ENCODE measurements around the gene CCDC201. TPM values are rescaled to one million over a fixed set of nuclear protein-coding genes. Genes with fewer than 3 reads are reported as not detected.

The CCDC201 gene
- total and polyA plus RNA-seq, 7 experiments from 2014 or later: not detected

GRCh38 chr7:45912972-45913371 is 40.1 kb upstream of the CCDC201 start:
- Mint-ChIP-seq H3K9me3 (no peaks in the 10 kb centered on the region), H3K27me3 (peaks cover 5 to 45% (median 28%) of the 10 kb centered on the region in 5 donors), H3K4me1 (peaks cover 0 to 7% (median 0%) of the 10 kb centered on the region in 7 donors), H3K36me3 (no peaks in the 10 kb centered on the region), H3K27ac (no peak overlapping the region), H3K4me3 (no peak overlapping the region)
- Histone ChIP-seq H3K27ac (ENCODE audit: low read depth, low read length) (no peak overlapping the region), H3K9me3 (ENCODE audit: control insufficient read depth in 2 of 3, low read length in 3 of 3) (no peaks in the 10 kb centered on the region), H3K27me3 (ENCODE audit: control insufficient read depth in 2 of 2, insufficient read depth in 2 of 2, low read length in 2 of 2) (no peaks in the 10 kb centered on the region), H3K4me1 (ENCODE audit: control insufficient read depth in 2 of 2, insufficient read depth in 2 of 2, low read length in 2 of 2) (peaks cover 0 to 4% of the 10 kb centered on the region in 2 donors), H3K4me3 (ENCODE audit: low read length) (no peak overlapping the region), H3K36me3 (ENCODE audit: control insufficient read depth in 2 of 3, insufficient read depth in 3 of 3, low read length in 3 of 3) (no peaks in the 10 kb centered on the region)
- intact Hi-C loops (cut with micrococcal nuclease): loop anchor here in 1 of 2 donors (10.0 kb wide), 2 partner anchors 942 to 1272 kb away; no protein-coding TSS in a partner anchor
- ChIA-PET CTCF (interaction anchor here (0.6 to 1.1 kb wide), 2 partner anchors 9 to 35 kb away, joined by 3 to 4 read pairs; no protein-coding TSS in a partner anchor), POLR2A (no interaction called here)
- DNase-seq (no peak), ATAC-seq (no peak)

DNA sequence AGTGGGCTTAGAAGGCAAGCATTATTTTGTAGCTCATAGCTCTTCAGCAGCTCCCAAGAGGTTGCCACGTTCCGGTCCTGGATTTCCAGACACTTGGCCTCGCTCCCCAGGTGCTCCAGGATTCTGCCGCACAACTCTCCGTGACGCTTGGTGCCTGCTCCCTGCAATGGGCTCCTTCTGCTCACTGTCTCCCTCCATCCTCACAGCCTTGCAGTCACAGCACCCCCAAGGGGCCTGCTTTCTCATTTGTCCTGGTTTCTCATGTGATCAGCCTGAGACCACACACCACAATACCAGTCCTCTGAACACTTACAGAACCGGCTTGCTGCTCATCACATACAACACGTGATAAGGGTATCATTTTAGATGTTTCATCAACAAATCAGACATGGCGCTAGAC is 38.4 kb upstream of the CCDC201 start:
- Mint-ChIP-seq H3K4me1 (peaks cover 0 to 5% (median 0%) of the 10 kb centered on the region in 7 donors), H3K27ac (no peak overlapping the region), H3K4me3 (no peak overlapping the region), H3K27me3 (peaks cover 0 to 32% (median 16%) of the 10 kb centered on the region in 5 donors), H3K9me3 (peaks cover 0 to under 1% (median 0%) of the 10 kb centered on the region in 11 donors), H3K36me3 (no peaks in the 10 kb centered on the region)
- Histone ChIP-seq H3K4me1 (ENCODE audit: control insufficient read depth in 2 of 2, insufficient read depth in 2 of 2, low read length in 2 of 2) (no peaks in the 10 kb centered on the region), H3K9me3 (ENCODE audit: control insufficient read depth in 2 of 3, low read length in 3 of 3) (no peaks in the 10 kb centered on the region), H3K36me3 (ENCODE audit: control insufficient read depth in 2 of 3, insufficient read depth in 3 of 3, low read length in 3 of 3) (no peaks in the 10 kb centered on the region), H3K27ac (ENCODE audit: low read depth, low read length) (no peak overlapping the region), H3K4me3 (ENCODE audit: low read length) (no peak overlapping the region), H3K27me3 (ENCODE audit: control insufficient read depth in 2 of 2, insufficient read depth in 2 of 2, low read length in 2 of 2) (no peaks in the 10 kb centered on the region)
- POLR2A ChIA-PET: no interaction called here
- intact Hi-C loops (cut with micrococcal nuclease): loop anchor here in 1 of 2 donors (10.0 kb wide), 2 partner anchors 943 to 1273 kb away; no protein-coding TSS in a partner anchor
- ATAC-seq: no peak
- DNase-seq: no peak
- CTCF ChIA-PET: no interaction called here

DNA sequence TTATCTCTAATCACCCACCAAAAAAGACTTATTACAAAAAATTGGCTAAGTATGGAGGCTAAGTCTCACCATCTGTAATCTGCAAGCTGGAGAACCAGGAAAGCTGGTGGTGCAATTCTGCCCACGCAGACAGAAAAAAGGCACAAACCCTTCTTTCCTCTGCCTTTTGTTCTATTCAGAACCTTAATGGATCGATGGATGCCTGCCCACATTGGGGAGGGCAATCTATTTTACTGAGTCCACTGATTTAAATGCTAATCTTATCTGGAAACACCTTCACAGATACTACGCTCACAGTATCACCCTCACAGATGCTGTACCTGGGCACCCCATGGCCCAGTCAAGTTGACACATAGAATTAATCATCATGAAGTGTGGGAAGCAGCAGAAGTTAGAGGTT is 38.0 kb upstream of the CCDC201 start:
- ChIA-PET CTCF (no interaction called here), POLR2A (no interaction called here)
- Mint-ChIP-seq H3K36me3 (no peaks in the 10 kb centered on the region), H3K9me3 (peaks cover 0 to 2% (median 0%) of the 10 kb centered on the region in 11 donors), H3K27ac (no peak overlapping the region), H3K27me3 (peaks cover 0 to 28% (median 12%) of the 10 kb centered on the region in 5 donors), H3K4me1 (peaks cover 0 to 2% (median 0%) of the 10 kb centered on the region in 7 donors), H3K4me3 (no peak overlapping the region)
- no peaks in the 10 kb centered on the region for H3K4me1 ChIP-seq (ENCODE audit: control insufficient read depth in 2 of 2, insufficient read depth in 2 of 2, low read length in 2 of 2)
- H3K36me3 ChIP-seq (ENCODE audit: control insufficient read depth in 2 of 3, insufficient read depth in 3 of 3, low read length in 3 of 3): no peaks in the 10 kb centered on the region
- no peak for DNase-seq
- H3K27me3 ChIP-seq (ENCODE audit: control insufficient read depth in 2 of 2, insufficient read depth in 2 of 2, low read length in 2 of 2): no peaks in the 10 kb centered on the region
- no peaks in the 10 kb centered on the region for H3K9me3 ChIP-seq (ENCODE audit: control insufficient read depth in 2 of 3, low read length in 3 of 3)
- H3K27ac ChIP-seq (ENCODE audit: low read depth, low read length): no peak overlapping the region
- H3K4me3 ChIP-seq (ENCODE audit: low read length): no peak overlapping the region
- ATAC-seq: no peak
- intact Hi-C loops (cut with micrococcal nuclease): loop anchor here in 1 of 2 donors (10.0 kb wide), 2 partner anchors 944 to 1274 kb away; no protein-coding TSS in a partner anchor

GRCh38 chr7:45909561-45909960 is 36.7 kb upstream of the CCDC201 start:
- peaks cover 0 to 23% (median 6%) of the 10 kb centered on the region in 5 donors for H3K27me3 Mint-ChIP-seq
- intact Hi-C loops (cut with micrococcal nuclease): no loop called here
- Histone ChIP-seq H3K4me1 (ENCODE audit: control insufficient read depth in 2 of 2, insufficient read depth in 2 of 2, low read length in 2 of 2) (no peaks in the 10 kb centered on the region), H3K36me3 (ENCODE audit: control insufficient read depth in 2 of 3, insufficient read depth in 3 of 3, low read length in 3 of 3) (no peaks in the 10 kb centered on the region), H3K4me3 (ENCODE audit: low read length) (no peak overlapping the region), H3K27ac (ENCODE audit: low read depth, low read length) (no peak overlapping the region), H3K27me3 (ENCODE audit: control insufficient read depth in 2 of 2, insufficient read depth in 2 of 2, low read length in 2 of 2) (no peaks in the 10 kb centered on the region), H3K9me3 (ENCODE audit: control insufficient read depth in 2 of 3, low read length in 3 of 3) (no peaks in the 10 kb centered on the region)
- peaks cover 0 to 3% (median 0%) of the 10 kb centered on the region in 11 donors for H3K9me3 Mint-ChIP-seq
- H3K4me3 Mint-ChIP-seq: no peak overlapping the region
- no peaks in the 10 kb centered on the region for H3K4me1 Mint-ChIP-seq
- DNase-seq (no peak), ATAC-seq (no peak)
- ChIA-PET POLR2A (no interaction called here), CTCF (no interaction called here)
- no peaks in the 10 kb centered on the region for H3K36me3 Mint-ChIP-seq
- H3K27ac Mint-ChIP-seq: no peak overlapping the region

- no peak overlapping the region for H3K27ac ChIP-seq (ENCODE audit: low read depth, low read length)
- no peaks in the 10 kb centered on the region for H3K4me1 ChIP-seq (ENCODE audit: control insufficient read depth in 2 of 2, insufficient read depth in 2 of 2, low read length in 2 of 2)
- intact Hi-C loops (cut with micrococcal nuclease): no loop called here
- Mint-ChIP-seq H3K27ac (no peak overlapping the region), H3K4me3 (peak overlapping the region in 1 of 10 donors; percentile 13), H3K36me3 (peaks cover 0 to 9% (median 0%) of the 10 kb centered on the region in 5 donors), H3K27me3 (peaks cover 3 to 27% (median 18%) of the 10 kb centered on the region in 5 donors), H3K4me1 (peaks cover 0 to 2% (median 0%) of the 10 kb centered on the region in 7 donors), H3K9me3 (peaks cover 0 to 29% (median 9%) of the 10 kb centered on the region in 11 donors)
- ATAC-seq (no peak), DNase-seq (no peak)
- no peaks in the 10 kb centered on the region for H3K9me3 ChIP-seq (ENCODE audit: control insufficient read depth in 2 of 3, low read length in 3 of 3)
- CTCF ChIA-PET: interaction anchor here (1.0 kb wide), 1 partner anchor 9 kb away, joined by 4 read pairs; no protein-coding TSS in a partner anchor
- no peak overlapping the region for H3K4me3 ChIP-seq (ENCODE audit: low read length)
- POLR2A ChIA-PET: no interaction called here
- H3K36me3 ChIP-seq (ENCODE audit: control insufficient read depth in 2 of 3, insufficient read depth in 3 of 3, low read length in 3 of 3): no peaks in the 10 kb centered on the region
- no peaks in the 10 kb centered on the region for H3K27me3 ChIP-seq (ENCODE audit: control insufficient read depth in 2 of 2, insufficient read depth in 2 of 2, low read length in 2 of 2)
Measured at GRCh38 chr7:45902820-45903219, 29.9 kb upstream of the CCDC201 start.

GRCh38 chr7:45901566-45901965 is 28.7 kb upstream of the CCDC201 start:
- Histone ChIP-seq H3K9me3 (ENCODE audit: control insufficient read depth in 2 of 3, low read length in 3 of 3) (no peaks in the 10 kb centered on the region), H3K4me1 (ENCODE audit: control insufficient read depth in 2 of 2, insufficient read depth in 2 of 2, low read length in 2 of 2) (no peaks in the 10 kb centered on the region), H3K36me3 (ENCODE audit: control insufficient read depth in 2 of 3, insufficient read depth in 3 of 3, low read length in 3 of 3) (no peaks in the 10 kb centered on the region), H3K27ac (ENCODE audit: low read depth, low read length) (no peak overlapping the region), H3K27me3 (ENCODE audit: control insufficient read depth in 2 of 2, insufficient read depth in 2 of 2, low read length in 2 of 2) (no peaks in the 10 kb centered on the region), H3K4me3 (ENCODE audit: low read length) (no peak overlapping the region)
- Mint-ChIP-seq H3K27ac (no peak overlapping the region), H3K4me3 (no peak overlapping the region), H3K9me3 (peaks cover 0 to 29% (median 9%) of the 10 kb centered on the region in 11 donors), H3K36me3 (peaks cover 0 to 9% (median 0%) of the 10 kb centered on the region in 5 donors), H3K27me3 (peaks cover 3 to 37% (median 26%) of the 10 kb centered on the region in 5 donors), H3K4me1 (peaks cover 0 to 2% (median 0%) of the 10 kb centered on the region in 7 donors)
- ATAC-seq: no peak
- DNase-seq: no peak
- POLR2A ChIA-PET: no interaction called here
- CTCF ChIA-PET: no interaction called here
- intact Hi-C loops (cut with micrococcal nuclease): no loop called here

DNA sequence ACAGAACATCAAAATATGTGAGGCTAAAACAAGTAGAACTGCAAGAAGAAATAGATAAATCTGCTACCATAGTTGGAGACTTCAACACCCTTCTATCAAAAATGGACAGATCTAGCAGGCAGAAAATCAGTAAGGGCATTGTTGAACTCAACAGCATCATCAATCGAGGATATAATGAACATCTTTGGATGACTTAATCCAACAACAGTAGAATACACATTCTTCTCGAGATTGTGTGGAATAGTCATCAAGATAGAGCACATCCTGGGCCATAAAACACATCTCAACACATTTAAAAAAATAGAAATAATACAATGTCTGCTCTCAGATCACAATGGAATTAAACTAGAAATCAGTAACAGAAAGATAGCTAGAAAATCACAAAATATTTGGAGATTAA is 25.3 kb upstream of the CCDC201 start:
- Histone ChIP-seq H3K27me3 (ENCODE audit: control insufficient read depth in 2 of 2, insufficient read depth in 2 of 2, low read length in 2 of 2) (no peaks in the 10 kb centered on the region), H3K36me3 (ENCODE audit: control insufficient read depth in 2 of 3, insufficient read depth in 3 of 3, low read length in 3 of 3) (no peaks in the 10 kb centered on the region), H3K27ac (ENCODE audit: low read depth, low read length) (no peak overlapping the region), H3K4me1 (ENCODE audit: control insufficient read depth in 2 of 2, insufficient read depth in 2 of 2, low read length in 2 of 2) (no peaks in the 10 kb centered on the region), H3K9me3 (ENCODE audit: control insufficient read depth in 2 of 3, low read length in 3 of 3) (no peaks in the 10 kb centered on the region), H3K4me3 (ENCODE audit: low read length) (no peak overlapping the region)
- H3K27me3 Mint-ChIP-seq: peaks cover 11 to 64% (median 51%) of the 10 kb centered on the region in 5 donors
- ATAC-seq: no peak
- no peak for DNase-seq
- no peak overlapping the region for H3K4me3 Mint-ChIP-seq
- H3K27ac Mint-ChIP-seq: no peak overlapping the region
- intact Hi-C loops (cut with micrococcal nuclease): no loop called here
- ChIA-PET CTCF (no interaction called here), POLR2A (no interaction called here)
- H3K36me3 Mint-ChIP-seq: peaks cover 0 to 7% (median 0%) of the 10 kb centered on the region in 5 donors
- H3K4me1 Mint-ChIP-seq: peaks cover 0 to 2% (median 0%) of the 10 kb centered on the region in 7 donors
- peaks cover 0 to 18% (median 6%) of the 10 kb centered on the region in 11 donors for H3K9me3 Mint-ChIP-seq
